HCT116 (cell line): ENCODE data around the gene PRKAG3. TPM values are rescaled to one million over a fixed set of nuclear protein-coding genes. Genes with fewer than 3 reads are reported as not detected.
A peak's percentile ranks its signal among the peaks of the same experiment; 100 is the strongest.

Experiments used
- ATAC-seq: fragments of 200-7000 bp; cut with Tn5 transposase; 2 replicates; pipeline ENCODE4 v1.9.1; 2020; ENCODE audit warnings: mild to moderate bottlenecking, moderate library complexity
- BruUV-seq: library from RNA; stranded (reverse); fragments of 400-500 nt; replicated peaks from 2 replicates; lab custom pipeline; 2021; lab: Mats Ljungman, UMichigan
- CTCF ChIA-PET: fragments of 300-600 bp; sonication (Branson Sonifier 250); formaldehyde crosslinking; loops from one replicate; lab custom pipeline; 2021; ENCODE audit warnings: antibody characterized with exemption; lab: Charles Lee
- POLR2A ChIA-PET: fragments of 300-600, 350-600 bp; sonication (Branson Sonifier 250); formaldehyde crosslinking; loops from one replicate; lab custom pipeline; 2021; ENCODE audit warnings: antibody characterized with exemption; lab: Charles Lee
- RAD21 ChIA-PET, 2 experiments: fragments of 300-600 bp; sonication (Branson Sonifier 250); formaldehyde crosslinking; loops; one replicate each; lab custom pipeline; 2023; ENCODE audit warnings: low total read pairs in 2 of 2; ENCODE audit not compliant: uncharacterized antibody in 2 of 2, unreplicated experiment in 2 of 2, low non-redundant PET in 1 of 2; lab: Charles Lee
- DNase-seq: peaks from one replicate; pipeline ENCODE4 v3.0.0-alpha.2; 2010; ENCODE audit warnings: low read depth, low spot score
- H2AFZ ChIP-seq: fragments of 200-600 bp; shearing (Covaris generic), sonication (generic); 2 replicates; pipeline ENCODE4 v1.6.1; 2017; ENCODE audit warnings: low read depth, mixed run types, mixed read lengths, antibody characterized with exemption, low read length; ENCODE audit not compliant: poor library complexity, severe bottlenecking
- H3K27ac ChIP-seq: 2 replicates; pipeline ENCODE4 v1.5.1; 2012; ENCODE audit warnings: low read depth, low read length
- H3K27me3 ChIP-seq: fragments of 200-600 bp; sonication (generic); 2 replicates; pipeline ENCODE4 v1.6.1; 2016; ENCODE audit warnings: mixed run types, low read length, mixed read lengths; ENCODE audit not compliant: insufficient read depth
- H3K36me3 ChIP-seq, 2 experiments: fragments of 200-500 bp in 1 of 2; fragments of 200-600 bp in 1 of 2; sonication (Bioruptor generic) in 1 of 2; sonication (generic) in 1 of 2; 2 replicates each; pipeline versions ENCODE4 v1.5.1 to v1.6.1; 2014 to 2016; ENCODE audit warnings: low read length in 2 of 2, inconsistent platforms in 1 of 2, mixed read lengths in 1 of 2, mixed run types in 1 of 2; ENCODE audit not compliant: insufficient read depth in 2 of 2, control insufficient read depth in 1 of 2
- H3K4me1 ChIP-seq, 2 experiments: fragments of 200-600 bp in 1 of 2; sonication (generic) in 1 of 2; 2 replicates each; pipeline versions ENCODE4 v1.5.1 to v1.6.1; 2012 to 2017; ENCODE audit warnings: low read length in 2 of 2, inconsistent platforms in 1 of 2, mild to moderate bottlenecking in 1 of 2, mixed read lengths in 1 of 2, mixed run types in 1 of 2, moderate library complexity in 1 of 2; ENCODE audit not compliant: insufficient read depth in 2 of 2, control insufficient read depth in 1 of 2
- H3K4me2 ChIP-seq: fragments of 200-600 bp; sonication (generic); 2 replicates; pipeline ENCODE4 v1.6.1; 2017; ENCODE audit warnings: mixed run types, low read length, mixed read lengths
- H3K4me3 ChIP-seq, 2 experiments: fragments of 200-600 bp in 1 of 2; sonication (generic) in 1 of 2; replicated peaks in 1 of 2; 2 replicates each; pipeline ENCODE4 v1.5.1; 2011 to 2016; ENCODE audit warnings: low read length in 2 of 2, control low read depth in 1 of 2, low read depth in 1 of 2, mild to moderate bottlenecking in 1 of 2, mixed read lengths in 1 of 2, mixed run types in 1 of 2
- H3K79me2 ChIP-seq: fragments of 200-600 bp; sonication (generic); 2 replicates; pipeline ENCODE4 v1.6.1; 2017; ENCODE audit warnings: mild to moderate bottlenecking, mixed run types, low read length, moderate library complexity, mixed read lengths; ENCODE audit not compliant: insufficient read depth
- H3K9ac ChIP-seq: fragments of 200-600 bp; sonication (generic); 2 replicates; pipeline ENCODE4 v1.6.1; 2016; ENCODE audit warnings: low read length, mixed read lengths
- H3K9me2 ChIP-seq: fragments of 200-600 bp; sonication (generic), shearing (Covaris generic); 2 replicates; pipeline ENCODE4 v1.6.1; 2017; ENCODE audit warnings: mixed run types, mild to moderate bottlenecking, moderate library complexity; ENCODE audit not compliant: insufficient read depth
- H3K9me3 ChIP-seq, 2 experiments: fragments of 200-500 bp in 1 of 2; fragments of 200-600 bp in 1 of 2; sonication (Bioruptor generic) in 1 of 2; sonication (generic) in 1 of 2; 2 replicates each; pipeline ENCODE4 v1.6.1; 2014 to 2017; ENCODE audit warnings: low read length in 2 of 2, mixed read lengths in 2 of 2, inconsistent platforms in 1 of 2, low read depth in 1 of 2, mild to moderate bottlenecking in 1 of 2, mixed run types in 1 of 2, moderate library complexity in 1 of 2; ENCODE audit not compliant: control insufficient read depth in 1 of 2, insufficient read depth in 1 of 2
- H4K20me1 ChIP-seq: fragments of 200-600 bp; sonication (generic), shearing (Covaris generic); 2 replicates; pipeline ENCODE4 v1.6.1; 2017; ENCODE audit warnings: mixed run types, mild to moderate bottlenecking, moderate library complexity; ENCODE audit not compliant: insufficient read depth
- CBX3 ChIP-seq: IDR thresholded peaks from 2 replicates; pipeline ENCODE4 v1.6.1; 2012; ENCODE audit warnings: low read depth
- CEBPB ChIP-seq: IDR thresholded peaks from 2 replicates; pipeline ENCODE4 v1.6.1; 2012; ENCODE audit warnings: low read depth
- ELF1 ChIP-seq: IDR thresholded peaks from 2 replicates; pipeline ENCODE4 v1.6.1; 2012; ENCODE audit warnings: low read depth, borderline replicate concordance
- EZH2 ChIP-seq: fragments of 200-600 bp; sonication (generic); IDR thresholded peaks from 2 replicates; pipeline ENCODE4 v1.6.1; 2017; ENCODE audit warnings: antibody characterized with exemption, mixed run types
- EZH2phosphoT487 ChIP-seq: fragments of 200-600 bp; IDR thresholded peaks from 2 replicates; pipeline ENCODE4 v1.6.1; 2018; ENCODE audit warnings: antibody characterized with exemption, borderline replicate concordance
- FOSL1 ChIP-seq: IDR thresholded peaks from 2 replicates; pipeline ENCODE4 v1.6.1; 2012; ENCODE audit warnings: low read depth
- JUND ChIP-seq: IDR thresholded peaks from 2 replicates; pipeline ENCODE4 v1.6.1; 2012
- POLR2A ChIP-seq: IDR thresholded peaks from 2 replicates; pipeline ENCODE4 v1.7.0; 2011; ENCODE audit warnings: borderline replicate concordance; ENCODE audit not compliant: insufficient read depth, insufficient read length; ENCODE audit errors: extremely low read depth
- POLR2AphosphoS5 ChIP-seq: IDR thresholded peaks from 2 replicates; pipeline ENCODE4 v1.6.1; 2011; ENCODE audit warnings: mild to moderate bottlenecking, low read depth, low read length, moderate library complexity
- RAD21 ChIP-seq: IDR thresholded peaks from 2 replicates; pipeline ENCODE4 v1.6.1; 2012; ENCODE audit warnings: low read depth, mild to moderate bottlenecking
- REST ChIP-seq: IDR thresholded peaks from 2 replicates; pipeline ENCODE4 v1.6.1; 2012; ENCODE audit warnings: low read depth
- SIN3A ChIP-seq: IDR thresholded peaks from 2 replicates; pipeline ENCODE4 v1.6.1; 2012; ENCODE audit warnings: low read depth
- SP1 ChIP-seq: IDR thresholded peaks from 2 replicates; pipeline ENCODE4 v1.6.1; 2012; ENCODE audit warnings: low read depth
- SRF ChIP-seq: IDR thresholded peaks from 2 replicates; pipeline ENCODE4 v1.6.1; 2012; ENCODE audit warnings: low read depth
- TCF7L2 ChIP-seq: IDR thresholded peaks from 2 replicates; pipeline ENCODE4 v1.7.0; 2011; ENCODE audit warnings: borderline replicate concordance, inconsistent platforms; ENCODE audit not compliant: insufficient read depth, insufficient read length; ENCODE audit errors: extremely low read depth
- YY1 ChIP-seq: IDR thresholded peaks from 2 replicates; pipeline ENCODE4 v1.6.1; 2011; ENCODE audit warnings: low read length, low read depth, moderate library complexity, mild to moderate bottlenecking; ENCODE audit not compliant: insufficient replicate concordance; ENCODE audit errors: extremely low read depth
- ZFX ChIP-seq: fragments of 450-650 bp; IDR thresholded peaks from 2 replicates; pipeline ENCODE4 v1.6.1; 2017
- ZNF274 ChIP-seq: fragments of 200-500 bp; sonication (Bioruptor generic); IDR thresholded peaks from 2 replicates; pipeline ENCODE4 v1.6.1; 2014; ENCODE audit warnings: mild to moderate bottlenecking, low read depth, low read length, inconsistent platforms
- intact Hi-C: fragments of 100-400 bp; cut with micrococcal nuclease; formaldehyde crosslinking; loops from 2 replicates; pipeline ENCODE4 v1.10.0; 2022
- total RNA-seq: library from RNA; stranded (reverse); gene quantifications from one replicate; pipeline ENCODE4 v1.2.1, GENCODE V29; 2021; ENCODE audit not compliant: unreplicated experiment
- TF ChIP-seq, protein P1 (sequence below): IDR thresholded peaks from 2 replicates; pipeline ENCODE4 v1.6.1; 2012

The PRKAG3 gene
- total RNA-seq, 1 experiment from 2014 or later, result not detected

DNA sequence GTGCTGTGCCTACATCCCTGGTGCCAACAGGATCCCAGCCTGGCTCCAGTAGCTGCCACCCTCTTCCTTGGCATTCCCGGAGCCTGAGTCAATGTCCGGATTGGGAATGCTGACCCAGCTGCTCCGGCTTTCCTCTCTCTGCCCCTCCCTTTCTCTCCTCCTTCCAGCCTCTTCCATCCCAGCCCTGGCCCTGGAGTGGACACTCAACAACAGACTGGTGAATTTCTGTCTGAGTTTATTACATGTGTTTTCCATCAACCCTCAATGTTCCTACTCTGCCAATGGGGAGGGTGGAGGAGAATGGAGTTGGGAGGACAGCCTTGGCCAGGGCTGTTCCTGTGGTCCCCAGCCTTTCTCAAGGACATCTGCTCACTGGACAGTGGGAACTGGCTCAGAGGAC lies 917 bp upstream of the PRKAG3 start:
- ChIA-PET RAD21 (no interaction called here), CTCF (no interaction called here), POLR2A (interaction anchor here (1.3 kb wide), 1 partner anchor 9 kb away, joined by 3 read pairs; no protein-coding TSS in a partner anchor)
- DNase-seq (no peak), ATAC-seq (peak; percentile 57)
- Histone ChIP-seq H3K27ac (no peak overlapping the region), H3K4me1 (peaks cover 28 to 40% of the 10 kb centered on the region in 2 experiments), H3K79me2 (no peaks in the 10 kb centered on the region), H4K20me1 (no peaks in the 10 kb centered on the region), H3K9me2 (no peaks in the 10 kb centered on the region), H3K36me3 (no peaks in the 10 kb centered on the region), H3K9ac (no peak overlapping the region), H3K27me3 (no peaks in the 10 kb centered on the region), H3K9me3 (no peaks in the 10 kb centered on the region), H3K4me3 (peak overlapping the region in 1 of 2 experiments; percentile 5; a peak in 1 of 4 replicates), H2AFZ (peak overlapping the region; percentile 65), H3K4me2 (peak overlapping the region; percentile 52)
- TF ChIP-seq RAD21, result no peak
- TF ChIP-seq FOSL1, result 0 out of 2 replicates have a peak, but pooled peaks have one; percentile 39
- peak; percentile 49 for TF ChIP-seq JUND
- TF ChIP-seq POLR2AphosphoS5, result no peak
- intact Hi-C loops, result no loop called here
- no TSS peak for BruUV-seq

DNA sequence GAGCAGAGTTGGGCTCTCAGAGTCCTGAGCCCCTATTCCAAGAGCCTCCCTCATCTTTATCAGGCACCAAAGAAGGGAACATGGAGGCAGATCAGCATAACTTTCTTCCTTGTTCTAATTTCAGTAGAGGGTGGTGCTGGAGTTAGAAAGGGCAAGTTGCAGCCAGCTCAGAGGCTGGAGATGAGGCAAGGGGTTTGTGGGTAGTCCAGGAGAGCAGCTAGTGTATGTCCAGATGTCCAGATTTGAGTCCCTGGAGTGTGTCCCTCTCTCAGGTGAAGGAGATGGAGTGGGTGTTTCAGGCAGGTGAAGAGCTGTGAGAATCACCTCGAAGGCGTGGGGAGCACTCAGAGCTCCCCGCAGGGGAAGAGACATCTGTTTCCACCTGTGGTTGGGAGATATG lies 478 bp upstream of the PRKAG3 start:
- Histone ChIP-seq H3K36me3 (no peaks in the 10 kb centered on the region), H3K9me3 (no peaks in the 10 kb centered on the region), H3K27ac (no peak overlapping the region), H3K9me2 (no peaks in the 10 kb centered on the region), H3K79me2 (no peaks in the 10 kb centered on the region), H4K20me1 (no peaks in the 10 kb centered on the region), H3K4me1 (peaks cover 28 to 40% of the 10 kb centered on the region in 2 experiments), H3K27me3 (no peaks in the 10 kb centered on the region), H3K4me3 (peak overlapping the region in 1 of 2 experiments; percentile 5; a peak in 1 of 4 replicates), H2AFZ (no peak overlapping the region), H3K9ac (no peak overlapping the region), H3K4me2 (peak overlapping the region; percentile 52)
- CTCF ChIA-PET, result no interaction called here
- POLR2A ChIA-PET, result interaction anchor here (1.3 kb wide), 1 partner anchor 9 kb away, joined by 3 read pairs; no protein-coding TSS in a partner anchor
- ATAC-seq, result peak; percentile 7; the same call in 1 of the 2 replicates
- no TSS peak for BruUV-seq
- no peak for DNase-seq
- RAD21 ChIA-PET, result no interaction called here
- intact Hi-C loops, result no loop called here
- no peak for TF ChIP-seq POLR2A
- no peak for TF ChIP-seq CBX3
- no peak for TF ChIP-seq EZH2phosphoT487
- TF ChIP-seq POLR2AphosphoS5, result no peak
- no peak for TF ChIP-seq SIN3A
- no peak for TF ChIP-seq ZNF274
- TF ChIP-seq, protein P1, sequence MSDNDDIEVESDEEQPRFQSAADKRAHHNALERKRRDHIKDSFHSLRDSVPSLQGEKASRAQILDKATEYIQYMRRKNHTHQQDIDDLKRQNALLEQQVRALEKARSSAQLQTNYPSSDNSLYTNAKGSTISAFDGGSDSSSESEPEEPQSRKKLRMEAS, result no peak
- TF ChIP-seq SP1, result no peak
- TF ChIP-seq YY1, result no peak
- TF ChIP-seq ZFX, result no peak
- no peak for TF ChIP-seq SRF
- no peak for TF ChIP-seq TCF7L2
- no peak for TF ChIP-seq FOSL1
- TF ChIP-seq CEBPB, result no peak
- TF ChIP-seq RAD21, result no peak
- no peak for TF ChIP-seq ELF1
- TF ChIP-seq EZH2, result no peak
- no peak for TF ChIP-seq REST
